ENCODE results near the gene PARP11.

- TF ChIP-seq POLR2A (IDR thresholded peaks at IDR 0.05), result no peak
- no peak for TF ChIP-seq CTCF (IDR thresholded peaks at IDR 0.05)
Measured at GRCh38 chr12:3828888-3829287, 44.3 kb downstream of the PARP11 start.
